ENCODE data around the gene BLOC1S5.

The BLOC1S5 gene

DNA sequence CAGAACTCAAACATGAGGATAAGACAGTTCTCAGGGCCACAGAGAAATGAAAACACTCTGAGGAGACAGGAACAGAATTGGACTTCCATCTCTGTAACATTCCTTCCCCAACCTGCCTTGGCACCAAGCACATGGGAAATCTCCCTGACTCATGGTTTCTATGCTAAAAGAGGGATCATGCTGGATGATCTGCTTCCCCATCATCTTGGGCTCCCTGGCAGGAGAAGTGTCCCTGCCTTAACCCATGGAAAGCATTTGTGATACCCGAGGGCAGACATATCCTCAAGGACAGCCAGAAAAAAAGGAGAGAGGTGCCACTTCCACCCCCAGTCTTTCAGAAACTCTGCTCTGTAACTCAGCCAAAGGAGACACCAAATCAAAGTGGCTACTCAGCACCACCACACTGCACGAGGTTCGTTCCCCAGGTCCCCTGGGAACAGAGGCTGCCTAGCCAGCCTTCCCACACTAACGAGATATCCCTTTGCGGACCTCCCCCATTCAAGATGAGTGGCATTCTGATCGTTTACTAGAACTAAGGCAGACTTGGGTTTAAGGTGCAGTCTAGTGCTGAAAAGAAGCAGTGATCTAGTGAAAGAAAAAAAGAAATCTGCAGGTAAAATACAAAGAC lies 34.8 kb downstream of the BLOC1S5 start:
- Histone ChIP-seq H3K27me3 (ENCODE audit: insufficient read depth, low read depth, severe bottlenecking) (no peaks in the 10 kb centered on the region), H3K9me3 (ENCODE audit: severe bottlenecking) (peaks cover 10% of the 10 kb centered on the region), H3K4me3 (ENCODE audit: low read depth, low read length) (no peak overlapping the region), H3K36me3 (peaks cover 16% of the 10 kb centered on the region), H3K27ac (no peak overlapping the region)
- TF ChIP-seq, protein P1, sequence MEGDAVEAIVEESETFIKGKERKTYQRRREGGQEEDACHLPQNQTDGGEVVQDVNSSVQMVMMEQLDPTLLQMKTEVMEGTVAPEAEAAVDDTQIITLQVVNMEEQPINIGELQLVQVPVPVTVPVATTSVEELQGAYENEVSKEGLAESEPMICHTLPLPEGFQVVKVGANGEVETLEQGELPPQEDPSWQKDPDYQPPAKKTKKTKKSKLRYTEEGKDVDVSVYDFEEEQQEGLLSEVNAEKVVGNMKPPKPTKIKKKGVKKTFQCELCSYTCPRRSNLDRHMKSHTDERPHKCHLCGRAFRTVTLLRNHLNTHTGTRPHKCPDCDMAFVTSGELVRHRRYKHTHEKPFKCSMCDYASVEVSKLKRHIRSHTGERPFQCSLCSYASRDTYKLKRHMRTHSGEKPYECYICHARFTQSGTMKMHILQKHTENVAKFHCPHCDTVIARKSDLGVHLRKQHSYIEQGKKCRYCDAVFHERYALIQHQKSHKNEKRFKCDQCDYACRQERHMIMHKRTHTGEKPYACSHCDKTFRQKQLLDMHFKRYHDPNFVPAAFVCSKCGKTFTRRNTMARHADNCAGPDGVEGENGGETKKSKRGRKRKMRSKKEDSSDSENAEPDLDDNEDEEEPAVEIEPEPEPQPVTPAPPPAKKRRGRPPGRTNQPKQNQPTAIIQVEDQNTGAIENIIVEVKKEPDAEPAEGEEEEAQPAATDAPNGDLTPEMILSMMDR (IDR thresholded peaks at IDR 0.05; ENCODE audit: low read depth, low read length), result no peak
- no peak for DNase-seq

DNA sequence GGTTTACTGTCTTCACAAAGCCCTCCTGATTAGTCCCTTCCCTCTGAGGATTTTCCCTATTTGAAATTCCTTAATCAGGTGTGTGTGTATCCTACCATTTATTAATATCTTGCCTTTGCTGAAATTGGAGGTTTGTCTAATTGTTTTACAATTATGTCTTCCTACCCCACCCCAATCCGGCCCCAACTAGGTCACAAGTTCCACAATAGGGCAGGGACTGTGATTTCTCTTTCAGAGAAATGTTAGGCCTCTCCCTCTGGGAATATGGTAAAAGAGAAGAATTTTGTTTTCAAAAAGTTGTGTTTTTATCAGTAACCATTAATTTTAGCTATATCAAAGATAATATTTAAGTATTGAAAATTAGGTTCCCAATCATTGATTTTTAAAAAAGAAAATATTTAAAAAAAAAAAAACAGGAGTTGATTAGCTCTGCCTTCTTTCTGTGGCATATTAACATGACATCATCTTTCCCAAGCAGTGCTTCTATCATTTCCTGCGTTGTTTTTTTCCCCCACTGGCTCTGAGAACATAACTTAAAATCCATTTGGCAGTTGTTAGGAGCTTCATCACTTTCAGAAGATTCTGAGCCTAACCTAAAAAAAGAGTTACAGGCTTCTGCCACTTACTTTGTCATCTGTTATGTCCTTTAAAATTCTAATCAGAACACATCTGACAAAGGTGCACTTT lies 36.1 kb downstream of the BLOC1S5 start:
- H3K27me3 ChIP-seq (ENCODE audit: insufficient read depth, low read depth, severe bottlenecking), result no peaks in the 10 kb centered on the region
- TF ChIP-seq, protein P1 (IDR thresholded peaks at IDR 0.05; ENCODE audit: low read depth, low read length), result no peak
- H3K4me3 ChIP-seq (ENCODE audit: low read depth, low read length), result no peak overlapping the region
- peaks cover 18% of the 10 kb centered on the region for H3K36me3 ChIP-seq
- DNase-seq, result no peak
- H3K9me3 ChIP-seq (ENCODE audit: severe bottlenecking), result peaks cover 2% of the 10 kb centered on the region
- no peak overlapping the region for H3K27ac ChIP-seq

DNA sequence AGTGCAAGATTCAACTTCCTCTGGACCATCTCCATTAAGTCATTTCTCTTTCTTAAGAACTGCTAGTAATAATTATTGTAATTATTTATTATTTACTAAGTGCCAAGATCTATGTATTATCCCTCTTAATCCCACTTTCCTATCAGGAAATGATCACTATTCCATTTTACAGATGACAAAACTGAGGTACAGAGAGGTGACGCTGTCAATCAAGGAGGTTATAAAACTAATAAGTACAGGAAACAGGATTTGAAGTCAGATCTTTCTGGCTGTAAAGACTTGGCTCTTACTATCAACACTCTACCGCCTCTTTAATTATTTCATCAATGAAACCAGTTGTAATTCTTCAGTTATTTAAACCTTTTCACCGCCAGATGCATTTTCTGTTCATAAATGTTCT lies 37.4 kb downstream of the BLOC1S5 start:
- peaks cover 23% of the 10 kb centered on the region for H3K36me3 ChIP-seq
- TF ChIP-seq, protein P1 (IDR thresholded peaks at IDR 0.05; ENCODE audit: low read depth, low read length), result no peak
- DNase-seq, result no peak
- H3K27me3 ChIP-seq (ENCODE audit: insufficient read depth, low read depth, severe bottlenecking), result no peaks in the 10 kb centered on the region
- H3K4me3 ChIP-seq (ENCODE audit: low read depth, low read length), result no peak overlapping the region
- no peaks in the 10 kb centered on the region for H3K9me3 ChIP-seq (ENCODE audit: severe bottlenecking)
- no peak overlapping the region for H3K27ac ChIP-seq

DNA sequence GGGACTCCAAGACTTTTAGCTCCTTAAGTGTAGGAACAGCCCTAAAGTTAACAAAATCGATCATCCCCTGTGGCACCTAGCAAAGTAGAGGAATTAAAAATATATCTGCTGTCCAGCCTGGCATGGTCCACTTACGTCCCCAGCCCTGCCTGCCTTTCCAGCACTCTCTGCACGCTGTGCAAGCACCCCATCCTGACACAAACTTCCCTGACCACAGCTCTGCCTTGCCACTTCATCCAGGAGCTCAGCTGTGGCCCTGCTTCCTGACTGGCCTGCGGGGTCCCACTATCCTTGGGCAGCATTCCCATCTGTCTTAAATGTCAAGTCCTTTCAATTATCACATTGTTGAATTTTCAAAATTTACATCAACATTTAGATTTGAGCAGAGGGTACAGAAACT lies 39.0 kb downstream of the BLOC1S5 start:
- Histone ChIP-seq H3K27ac (no peak overlapping the region), H3K36me3 (peaks cover 28% of the 10 kb centered on the region)

DNA sequence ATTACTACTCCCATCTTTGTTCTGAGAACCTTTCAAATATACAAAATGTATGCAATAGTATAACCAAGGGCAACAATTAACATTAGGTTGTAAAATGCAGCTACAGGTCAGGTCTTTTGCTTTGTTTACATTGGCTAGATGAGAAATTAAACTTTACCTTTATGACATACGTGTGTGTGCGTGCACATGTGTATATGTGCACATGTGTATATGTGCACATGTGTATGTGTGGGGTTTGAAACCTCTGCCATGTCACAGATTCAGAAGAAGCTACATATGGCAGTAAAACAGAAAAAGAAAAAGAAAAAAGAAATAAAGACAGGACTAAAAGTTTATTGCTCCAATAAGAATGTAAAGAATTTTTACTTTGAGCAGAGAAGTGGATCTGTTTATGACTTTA lies 40.6 kb downstream of the BLOC1S5 start:
- Histone ChIP-seq H3K27ac (no peak overlapping the region), H3K36me3 (peaks cover 28% of the 10 kb centered on the region), H3K27me3 (ENCODE audit: insufficient read depth, low read depth, severe bottlenecking) (no peaks in the 10 kb centered on the region), H3K4me3 (ENCODE audit: low read depth, low read length) (no peak overlapping the region), H3K9me3 (ENCODE audit: severe bottlenecking) (no peaks in the 10 kb centered on the region)
- DNase-seq, result no peak
- TF ChIP-seq, protein P1 (IDR thresholded peaks at IDR 0.05; ENCODE audit: low read depth, low read length), result no peak

More for the DNA sequence above, 39.0 kb downstream of the BLOC1S5 start:
- no peak for DNase-seq
- Histone ChIP-seq H3K4me3 (ENCODE audit: low read depth, low read length) (no peak overlapping the region), H3K27me3 (ENCODE audit: insufficient read depth, low read depth, severe bottlenecking) (no peaks in the 10 kb centered on the region), H3K9me3 (ENCODE audit: severe bottlenecking) (no peaks in the 10 kb centered on the region)
- TF ChIP-seq, protein P1 (IDR thresholded peaks at IDR 0.05; ENCODE audit: low read depth, low read length), result no peak
